Stimulated activated CD8-positive, alpha-beta memory T cell treated with anti-CD3 and anti-CD28 coated beads, Interleukin-15, amount 100 ng/mL, for 4 hours (primary cell): ENCODE measurements around the gene CPPED1.
"Not testable (repeated sequence)": the region's sequence is repeated elsewhere in the genome, so short reads cannot be mapped to it uniquely, and the experiment has no call there.

Experiments
- DNase-seq, 2 donors: peaks; one replicate each; pipeline ENCODE4 v3.0.0-alpha.2; 2020; ENCODE audit warnings: low read depth in 2 of 2

Gene CPPED1, protein sequence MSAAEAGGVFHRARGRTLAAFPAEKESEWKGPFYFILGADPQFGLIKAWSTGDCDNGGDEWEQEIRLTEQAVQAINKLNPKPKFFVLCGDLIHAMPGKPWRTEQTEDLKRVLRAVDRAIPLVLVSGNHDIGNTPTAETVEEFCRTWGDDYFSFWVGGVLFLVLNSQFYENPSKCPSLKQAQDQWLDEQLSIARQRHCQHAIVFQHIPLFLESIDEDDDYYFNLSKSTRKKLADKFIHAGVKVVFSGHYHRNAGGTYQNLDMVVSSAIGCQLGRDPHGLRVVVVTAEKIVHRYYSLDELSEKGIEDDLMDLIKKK

GRCh38 chr16:12803203-12804093 lies at the start of gene CPPED1:
TSS of gene CPPED1 (minus strand) at chr16:12803887. CDS start at chr16:12803776, 111 bp downstream.
- peak; percentile 77 for DNase-seq

- DNase-seq: no peak
Measured at GRCh38 chr16:12850186-12850585, 46.5 kb upstream of the CPPED1 start.

GRCh38 chr16:12846592-12846991 lies 42.9 kb upstream of the CPPED1 start:
- no peak for DNase-seq

- DNase-seq: no peak
Measured at GRCh38 chr16:12845282-12845681, 41.6 kb upstream of the CPPED1 start.

GRCh38 chr16:12837756-12838155 lies 34.1 kb upstream of the CPPED1 start:
- DNase-seq: no peak

GRCh38 chr16:12837291-12837690 lies 33.6 kb upstream of the CPPED1 start:
- DNase-seq: no peak

GRCh38 chr16:12833926-12834325 lies 30.2 kb upstream of the CPPED1 start:
- no peak for DNase-seq

DNA sequence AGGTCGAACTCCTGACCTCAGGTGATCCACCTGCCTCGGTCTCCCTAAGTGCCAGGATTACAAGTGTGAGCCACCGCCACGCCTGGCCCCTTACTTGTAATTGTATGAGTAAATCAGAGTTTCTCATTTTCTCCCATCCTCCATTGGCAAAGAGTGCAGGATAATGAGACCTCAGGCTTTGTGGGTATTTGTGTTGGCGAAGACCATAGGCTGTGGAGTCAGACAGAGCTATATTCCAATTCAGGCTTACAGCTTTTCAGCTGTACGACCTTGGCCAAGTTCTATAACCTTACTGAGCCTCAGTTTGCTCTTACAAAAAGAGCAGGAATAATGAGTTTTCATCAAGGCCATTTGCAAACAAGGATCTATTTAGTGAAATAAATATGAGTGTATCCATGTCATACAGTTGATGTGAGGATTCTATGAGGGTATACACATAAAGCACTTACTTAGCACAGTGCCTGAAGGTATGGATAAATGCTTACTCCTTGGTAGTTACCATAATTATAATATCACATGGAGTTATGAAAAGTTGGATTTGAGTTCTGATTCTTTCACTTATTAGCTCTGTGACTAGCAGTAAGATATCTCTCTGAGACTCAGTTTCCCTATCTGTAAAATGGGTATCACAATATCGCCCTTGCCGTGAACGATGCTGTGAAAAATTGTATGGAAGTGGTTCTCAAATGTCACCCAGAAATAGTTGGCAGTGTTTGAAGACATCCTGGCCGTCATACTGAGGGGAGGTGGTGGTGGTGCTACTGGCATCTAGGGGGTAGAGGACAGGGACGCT lies 25.6 kb upstream of the CPPED1 start:
- DNase-seq: no peak

- no peak for DNase-seq
Measured at GRCh38 chr16:12828206-12828605, 24.5 kb upstream of the CPPED1 start.

GRCh38 chr16:12826559-12826958 lies 22.9 kb upstream of the CPPED1 start:
- no peak for DNase-seq

DNA sequence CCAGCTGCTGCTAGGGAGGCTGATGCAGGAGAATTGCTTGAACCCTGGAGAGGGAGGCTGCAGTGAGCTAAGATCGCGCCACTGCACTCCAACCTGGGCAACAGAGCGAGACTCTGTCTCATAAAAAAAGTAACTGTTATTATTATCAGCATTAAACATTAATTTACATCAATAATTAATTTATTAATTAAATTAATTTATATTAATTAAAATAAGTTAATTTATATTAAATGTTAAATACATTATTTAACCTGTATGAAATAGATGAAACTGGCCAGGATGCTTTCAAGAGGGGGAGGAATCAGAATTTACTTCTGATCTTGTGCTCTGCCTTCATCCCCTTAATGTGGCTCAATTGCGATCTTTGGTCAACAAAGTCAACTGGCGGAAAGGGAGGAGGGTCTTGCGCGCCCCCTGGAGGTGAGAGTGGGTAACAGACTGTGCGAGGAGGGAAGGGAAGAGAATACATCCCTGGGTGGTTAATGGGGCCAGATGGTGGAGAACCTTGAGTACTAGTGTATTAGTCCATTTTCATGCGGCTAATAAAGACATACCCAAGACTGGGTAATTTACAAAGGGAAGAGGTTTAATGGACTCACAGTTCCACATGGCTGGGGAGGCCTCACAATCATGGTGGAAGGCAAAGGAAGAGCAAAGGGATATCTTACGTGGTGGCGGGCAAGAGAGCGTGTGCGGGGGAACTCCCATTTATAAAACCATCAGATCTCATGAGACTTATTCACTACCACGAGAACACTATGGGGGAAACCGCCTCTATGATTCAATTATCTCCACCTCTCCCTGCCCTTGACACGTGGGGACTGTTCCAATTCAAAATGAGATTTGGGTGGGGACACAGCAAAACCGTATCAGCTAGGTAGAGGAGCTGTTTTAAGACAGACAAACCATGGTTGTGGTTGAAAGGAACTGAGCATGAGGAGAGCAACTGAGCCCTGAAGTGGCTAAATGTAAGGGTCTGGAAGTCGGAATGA lies 15.7 kb upstream of the CPPED1 start:
- DNase-seq: peak; percentile 34 to 51

GRCh38 chr16:12818326-12818725 lies 14.6 kb upstream of the CPPED1 start:
- DNase-seq: no peak

GRCh38 chr16:12816791-12817214 lies 13.1 kb upstream of the CPPED1 start:
- not testable (repeated sequence) for DNase-seq

- DNase-seq: no peak
Measured at GRCh38 chr16:12815361-12815760, 11.7 kb upstream of the CPPED1 start.

DNA sequence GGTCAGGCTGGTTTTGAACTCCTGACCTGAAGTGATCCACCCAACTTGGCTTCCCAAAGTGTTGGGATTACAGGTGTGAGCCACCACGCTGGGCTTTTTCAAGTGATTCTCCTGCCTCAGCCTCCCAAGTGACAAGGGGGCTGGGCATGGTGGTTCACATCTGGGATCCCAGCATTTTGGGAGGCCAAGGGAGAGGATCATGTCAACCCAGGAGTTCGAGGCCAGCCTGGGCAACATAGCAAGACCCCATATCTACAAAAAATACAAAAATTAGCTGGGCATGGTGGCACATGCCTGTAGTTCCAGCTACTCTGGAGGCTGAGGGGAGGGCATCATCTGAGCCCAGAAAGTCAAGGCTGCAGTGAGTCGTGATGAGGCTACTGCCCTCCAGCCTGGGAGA lies 10.0 kb upstream of the CPPED1 start:
- not testable (repeated sequence) for DNase-seq

DNA sequence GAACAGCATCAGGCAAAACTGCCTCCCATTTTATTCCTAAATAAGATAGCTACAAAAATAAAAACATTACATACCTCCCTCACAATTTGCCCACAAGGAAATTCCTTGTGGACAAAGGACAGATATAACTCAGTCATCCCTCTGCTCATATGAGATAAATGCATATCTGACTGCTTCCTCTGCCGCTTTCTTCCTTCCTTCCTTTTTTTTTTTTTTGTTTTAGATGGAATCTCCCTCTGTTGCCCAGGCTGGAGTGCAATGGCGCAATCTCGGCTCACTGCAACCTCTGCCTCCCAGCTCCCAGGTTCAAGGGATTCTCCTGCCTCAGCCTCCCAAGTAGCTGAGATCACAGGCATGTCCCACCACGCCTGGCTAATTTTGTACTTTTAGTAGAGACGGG lies 9.6 kb upstream of the CPPED1 start:
- not testable (repeated sequence) for DNase-seq

GRCh38 chr16:12811441-12812383 lies 8.0 kb upstream of the CPPED1 start:
- no peak for DNase-seq

DNA sequence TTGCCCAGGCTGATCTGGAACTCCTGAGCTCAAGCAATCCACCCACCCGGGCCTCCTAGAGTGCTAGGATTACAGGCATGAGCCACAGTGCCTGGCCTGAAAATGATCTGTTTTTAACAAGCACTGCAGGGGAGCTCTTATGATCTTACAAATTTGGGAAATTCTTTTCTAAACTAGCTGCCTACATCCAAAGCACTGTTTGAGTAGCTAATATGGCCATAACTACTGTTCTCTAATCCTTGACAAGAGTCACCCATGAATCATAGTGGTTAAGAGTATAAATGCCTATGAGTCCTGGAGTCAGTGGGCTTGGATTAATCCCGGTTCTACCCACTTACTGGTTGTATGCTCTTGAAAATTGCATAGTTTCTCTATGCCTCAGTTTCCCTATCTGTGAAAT lies 1.4 kb upstream of the CPPED1 start:
- DNase-seq: no peak

DNA sequence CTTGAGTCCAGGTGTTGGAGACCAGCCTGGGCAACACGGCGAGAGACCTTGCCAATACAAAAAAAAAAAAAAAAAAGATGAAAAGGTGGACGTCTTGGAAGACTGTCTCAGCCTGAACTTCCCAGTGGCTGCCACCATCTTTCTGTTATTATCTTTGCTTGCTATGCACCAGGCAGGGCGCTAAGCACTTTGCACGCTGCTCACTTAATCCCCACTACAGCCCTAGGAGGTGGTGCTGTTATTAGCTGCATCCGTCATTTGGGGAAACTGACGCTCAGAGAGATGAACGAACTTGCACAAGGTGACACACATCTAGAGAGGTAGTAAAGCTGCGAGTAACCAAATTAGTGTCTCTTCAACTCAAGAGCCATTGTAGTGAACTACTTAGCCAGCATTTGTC lies 708 bp upstream of the CPPED1 start:
- no peak for DNase-seq

DNA sequence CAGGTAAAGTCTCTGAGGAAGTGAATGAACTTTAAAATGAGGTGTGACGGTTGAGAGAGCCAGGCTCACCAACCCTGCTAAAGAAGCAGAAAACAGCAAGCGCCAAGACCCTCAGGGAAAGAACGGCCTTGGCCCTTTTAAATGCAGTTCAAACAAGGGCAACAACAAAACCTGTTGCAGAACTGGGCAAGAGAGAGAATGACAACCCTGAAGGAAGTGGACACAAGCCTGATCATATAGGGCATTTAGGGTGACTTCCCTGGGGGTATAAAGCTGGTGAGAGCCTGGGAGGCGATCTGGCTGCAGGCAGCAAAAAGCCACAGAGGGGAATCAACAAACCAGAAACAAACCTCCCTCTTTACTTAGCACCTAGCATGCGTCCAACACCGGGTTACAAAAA lies 1.0 kb downstream of the CPPED1 start:
- DNase-seq: no peak
